ENCODE results near the gene SBF1. TPM values are rescaled to one million over a fixed set of nuclear protein-coding genes. Genes with fewer than 3 reads are reported as not detected.

SBF1 gene
- total and polyA plus RNA-seq, 2 of the 13 experiments (the other 11 are each of a cell fraction or from before 2014, with no cell fraction given): 31.7 to 40.9 TPM

DNA sequence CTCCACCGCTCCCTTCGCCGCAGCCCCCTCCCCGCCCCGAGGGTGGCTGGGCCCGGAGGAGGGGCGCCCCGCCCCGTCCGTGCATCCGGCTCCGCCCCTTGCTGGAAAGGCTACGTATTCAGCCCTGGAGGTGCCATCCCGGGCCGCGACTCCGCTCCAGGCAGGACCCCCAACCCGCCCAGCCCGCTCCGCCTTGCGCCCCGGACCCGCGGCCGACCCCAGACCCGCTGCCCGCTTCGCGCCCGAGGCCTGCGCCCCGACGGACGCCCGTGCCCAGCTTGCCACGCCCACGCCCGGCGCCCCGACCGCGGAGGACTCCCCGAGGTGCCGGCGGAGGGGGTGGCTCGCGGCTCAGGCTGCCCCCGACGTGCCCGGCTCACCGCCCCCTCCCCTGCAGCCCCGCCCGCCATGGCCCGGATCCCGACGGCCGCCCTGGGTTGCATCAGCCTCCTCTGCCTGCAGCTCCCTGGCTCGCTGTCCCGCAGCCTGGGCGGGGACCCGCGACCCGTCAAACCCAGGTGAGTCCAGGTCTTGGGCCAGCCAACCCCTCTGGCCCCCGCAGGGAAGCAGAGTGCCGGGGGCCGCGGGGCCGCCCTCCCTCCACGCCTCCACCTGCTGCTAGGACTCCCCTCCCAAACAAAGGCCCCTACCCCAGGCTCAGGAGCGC is 6.7 kb upstream of the SBF1 start, which contains the start of gene ADM2 (continued):
- no peak for TF ChIP-seq ZNF792 (CRISPR knock-in tag; IDR thresholded peaks at IDR 0.05)
- no peak for TF ChIP-seq ZNF260 (CRISPR knock-in tag; IDR thresholded peaks at IDR 0.05; ENCODE audit: borderline replicate concordance, low read depth)
- TF ChIP-seq MED13 (CRISPR knock-in tag; IDR thresholded peaks at IDR 0.05): no peak
- TF ChIP-seq SETDB1 (CRISPR knock-in tag; IDR thresholded peaks at IDR 0.05; ENCODE audit: borderline replicate concordance): no peak
- no peak for TF ChIP-seq KMT2B (CRISPR knock-in tag; IDR thresholded peaks at IDR 0.05)
- no peak for TF ChIP-seq SRSF9 (IDR thresholded peaks at IDR 0.05; ENCODE audit: borderline replicate concordance, insufficient read depth, low read depth, low read length, poor library complexity, severe bottlenecking)
- TF ChIP-seq, protein P1, sequence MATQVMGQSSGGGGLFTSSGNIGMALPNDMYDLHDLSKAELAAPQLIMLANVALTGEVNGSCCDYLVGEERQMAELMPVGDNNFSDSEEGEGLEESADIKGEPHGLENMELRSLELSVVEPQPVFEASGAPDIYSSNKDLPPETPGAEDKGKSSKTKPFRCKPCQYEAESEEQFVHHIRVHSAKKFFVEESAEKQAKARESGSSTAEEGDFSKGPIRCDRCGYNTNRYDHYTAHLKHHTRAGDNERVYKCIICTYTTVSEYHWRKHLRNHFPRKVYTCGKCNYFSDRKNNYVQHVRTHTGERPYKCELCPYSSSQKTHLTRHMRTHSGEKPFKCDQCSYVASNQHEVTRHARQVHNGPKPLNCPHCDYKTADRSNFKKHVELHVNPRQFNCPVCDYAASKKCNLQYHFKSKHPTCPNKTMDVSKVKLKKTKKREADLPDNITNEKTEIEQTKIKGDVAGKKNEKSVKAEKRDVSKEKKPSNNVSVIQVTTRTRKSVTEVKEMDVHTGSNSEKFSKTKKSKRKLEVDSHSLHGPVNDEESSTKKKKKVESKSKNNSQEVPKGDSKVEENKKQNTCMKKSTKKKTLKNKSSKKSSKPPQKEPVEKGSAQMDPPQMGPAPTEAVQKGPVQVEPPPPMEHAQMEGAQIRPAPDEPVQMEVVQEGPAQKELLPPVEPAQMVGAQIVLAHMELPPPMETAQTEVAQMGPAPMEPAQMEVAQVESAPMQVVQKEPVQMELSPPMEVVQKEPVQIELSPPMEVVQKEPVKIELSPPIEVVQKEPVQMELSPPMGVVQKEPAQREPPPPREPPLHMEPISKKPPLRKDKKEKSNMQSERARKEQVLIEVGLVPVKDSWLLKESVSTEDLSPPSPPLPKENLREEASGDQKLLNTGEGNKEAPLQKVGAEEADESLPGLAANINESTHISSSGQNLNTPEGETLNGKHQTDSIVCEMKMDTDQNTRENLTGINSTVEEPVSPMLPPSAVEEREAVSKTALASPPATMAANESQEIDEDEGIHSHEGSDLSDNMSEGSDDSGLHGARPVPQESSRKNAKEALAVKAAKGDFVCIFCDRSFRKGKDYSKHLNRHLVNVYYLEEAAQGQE (IDR thresholded peaks at IDR 0.05; ENCODE audit: borderline replicate concordance in 1 of 2, low read depth in 1 of 2, low read length in 2 of 2): no peak
- no peak for TF ChIP-seq SMARCC2 (IDR thresholded peaks at IDR 0.05)
- TF ChIP-seq, protein P2, sequence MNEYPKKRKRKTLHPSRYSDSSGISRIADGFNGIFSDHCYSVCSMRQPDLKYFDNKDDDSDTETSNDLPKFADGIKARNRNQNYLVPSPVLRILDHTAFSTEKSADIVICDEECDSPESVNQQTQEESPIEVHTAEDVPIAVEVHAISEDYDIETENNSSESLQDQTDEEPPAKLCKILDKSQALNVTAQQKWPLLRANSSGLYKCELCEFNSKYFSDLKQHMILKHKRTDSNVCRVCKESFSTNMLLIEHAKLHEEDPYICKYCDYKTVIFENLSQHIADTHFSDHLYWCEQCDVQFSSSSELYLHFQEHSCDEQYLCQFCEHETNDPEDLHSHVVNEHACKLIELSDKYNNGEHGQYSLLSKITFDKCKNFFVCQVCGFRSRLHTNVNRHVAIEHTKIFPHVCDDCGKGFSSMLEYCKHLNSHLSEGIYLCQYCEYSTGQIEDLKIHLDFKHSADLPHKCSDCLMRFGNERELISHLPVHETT (CRISPR knock-in tag; conservative IDR thresholded peaks at IDR 0.05): no peak
- TF ChIP-seq HMGA1 (CRISPR knock-in tag; conservative IDR thresholded peaks at IDR 0.05): no peak
- TF ChIP-seq REPIN1 (CRISPR knock-in tag; IDR thresholded peaks at IDR 0.05; ENCODE audit: borderline replicate concordance, low read depth): no peak; the same call in 1 of the 2 replicates
- no peak for TF ChIP-seq ZNF614 (CRISPR knock-in tag; IDR thresholded peaks at IDR 0.05; ENCODE audit: borderline replicate concordance)
- no peak for TF ChIP-seq NFE2 (CRISPR knock-in tag; IDR thresholded peaks at IDR 0.05)
- TF ChIP-seq, protein P3, sequence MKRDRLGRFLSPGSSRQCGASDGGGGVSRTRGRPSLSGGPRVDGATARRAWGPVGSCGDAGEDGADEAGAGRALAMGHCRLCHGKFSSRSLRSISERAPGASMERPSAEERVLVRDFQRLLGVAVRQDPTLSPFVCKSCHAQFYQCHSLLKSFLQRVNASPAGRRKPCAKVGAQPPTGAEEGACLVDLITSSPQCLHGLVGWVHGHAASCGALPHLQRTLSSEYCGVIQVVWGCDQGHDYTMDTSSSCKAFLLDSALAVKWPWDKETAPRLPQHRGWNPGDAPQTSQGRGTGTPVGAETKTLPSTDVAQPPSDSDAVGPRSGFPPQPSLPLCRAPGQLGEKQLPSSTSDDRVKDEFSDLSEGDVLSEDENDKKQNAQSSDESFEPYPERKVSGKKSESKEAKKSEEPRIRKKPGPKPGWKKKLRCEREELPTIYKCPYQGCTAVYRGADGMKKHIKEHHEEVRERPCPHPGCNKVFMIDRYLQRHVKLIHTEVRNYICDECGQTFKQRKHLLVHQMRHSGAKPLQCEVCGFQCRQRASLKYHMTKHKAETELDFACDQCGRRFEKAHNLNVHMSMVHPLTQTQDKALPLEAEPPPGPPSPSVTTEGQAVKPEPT (CRISPR knock-in tag; IDR thresholded peaks at IDR 0.05; ENCODE audit: low read depth): no peak
- no peak for TF ChIP-seq ZNF841 (CRISPR knock-in tag; IDR thresholded peaks at IDR 0.05; ENCODE audit: borderline replicate concordance)
- no peak for TF ChIP-seq ZNF430 (CRISPR knock-in tag; IDR thresholded peaks at IDR 0.05)
- TF ChIP-seq, protein P4, sequence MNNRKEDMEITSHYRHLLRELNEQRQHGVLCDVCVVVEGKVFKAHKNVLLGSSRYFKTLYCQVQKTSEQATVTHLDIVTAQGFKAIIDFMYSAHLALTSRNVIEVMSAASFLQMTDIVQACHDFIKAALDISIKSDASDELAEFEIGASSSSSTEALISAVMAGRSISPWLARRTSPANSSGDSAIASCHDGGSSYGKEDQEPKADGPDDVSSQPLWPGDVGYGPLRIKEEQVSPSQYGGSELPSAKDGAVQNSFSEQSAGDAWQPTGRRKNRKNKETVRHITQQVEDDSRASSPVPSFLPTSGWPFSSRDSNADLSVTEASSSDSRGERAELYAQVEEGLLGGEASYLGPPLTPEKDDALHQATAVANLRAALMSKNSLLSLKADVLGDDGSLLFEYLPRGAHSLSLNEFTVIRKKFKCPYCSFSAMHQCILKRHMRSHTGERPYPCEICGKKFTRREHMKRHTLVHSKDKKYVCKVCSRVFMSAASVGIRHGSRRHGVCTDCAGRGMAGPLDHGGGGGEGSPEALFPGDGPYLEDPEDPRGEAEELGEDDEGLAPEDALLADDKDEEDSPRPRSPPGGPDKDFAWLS (CRISPR knock-in tag; IDR thresholded peaks at IDR 0.05; ENCODE audit: borderline replicate concordance): no peak

Data from HepG2 (cell line).